ENCODE measurements around the gene PFDN4. TPM values are rescaled to one million over a fixed set of nuclear protein-coding genes. Genes with fewer than 3 reads are reported as not detected.

The PFDN4 gene
- total RNA-seq, 1 donor from 2014 or later = 15.3 TPM

DNA sequence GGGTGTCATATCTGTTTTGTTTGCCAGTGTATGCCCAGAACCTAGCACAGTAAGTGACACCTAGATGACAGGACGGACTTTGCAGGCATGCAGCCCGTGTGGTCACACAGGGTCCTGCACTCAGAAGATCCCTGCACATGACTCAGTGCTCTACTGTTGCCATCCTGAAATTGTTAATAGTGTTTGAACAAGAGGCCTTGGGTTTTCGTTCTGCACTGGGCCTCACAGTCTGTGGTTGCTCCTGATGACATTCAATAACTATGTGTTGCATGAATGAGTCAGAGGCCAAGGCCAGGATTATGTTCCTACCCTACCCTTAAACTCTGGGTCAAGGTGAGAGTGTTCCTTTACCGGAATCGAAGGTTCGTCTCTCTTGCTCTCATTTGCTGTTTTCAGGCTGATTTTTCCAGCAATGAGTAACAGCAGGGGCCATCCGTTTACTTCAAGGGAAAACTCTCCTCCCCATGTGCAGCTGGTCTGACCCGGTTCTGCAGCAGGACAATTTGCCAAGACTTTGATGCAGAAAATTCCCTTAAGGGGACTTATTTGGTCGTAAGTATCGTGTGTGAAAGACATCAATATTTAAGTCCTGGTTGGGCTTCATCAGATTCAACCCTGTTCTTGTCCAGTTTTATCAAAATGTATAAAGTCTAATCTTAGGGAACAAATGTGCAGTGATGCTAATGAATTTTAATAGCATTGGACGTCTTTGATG, 13.0 kb upstream of the PFDN4 start:
- intact Hi-C loops (cut with DNase I) = loop anchor here (5.0 kb wide), 1 partner anchor 98 kb away; no protein-coding TSS in a partner anchor
- no peaks in the 10 kb centered on the region for H3K4me1 ChIP-seq
- no peak for DNase-seq
- no peak overlapping the region for H3K4me3 ChIP-seq
- no peak overlapping the region for H3K27ac ChIP-seq
- H3K27me3 ChIP-seq (ENCODE audit: low read depth) = no peaks in the 10 kb centered on the region
- no peak for ATAC-seq
- TF ChIP-seq, protein P1, sequence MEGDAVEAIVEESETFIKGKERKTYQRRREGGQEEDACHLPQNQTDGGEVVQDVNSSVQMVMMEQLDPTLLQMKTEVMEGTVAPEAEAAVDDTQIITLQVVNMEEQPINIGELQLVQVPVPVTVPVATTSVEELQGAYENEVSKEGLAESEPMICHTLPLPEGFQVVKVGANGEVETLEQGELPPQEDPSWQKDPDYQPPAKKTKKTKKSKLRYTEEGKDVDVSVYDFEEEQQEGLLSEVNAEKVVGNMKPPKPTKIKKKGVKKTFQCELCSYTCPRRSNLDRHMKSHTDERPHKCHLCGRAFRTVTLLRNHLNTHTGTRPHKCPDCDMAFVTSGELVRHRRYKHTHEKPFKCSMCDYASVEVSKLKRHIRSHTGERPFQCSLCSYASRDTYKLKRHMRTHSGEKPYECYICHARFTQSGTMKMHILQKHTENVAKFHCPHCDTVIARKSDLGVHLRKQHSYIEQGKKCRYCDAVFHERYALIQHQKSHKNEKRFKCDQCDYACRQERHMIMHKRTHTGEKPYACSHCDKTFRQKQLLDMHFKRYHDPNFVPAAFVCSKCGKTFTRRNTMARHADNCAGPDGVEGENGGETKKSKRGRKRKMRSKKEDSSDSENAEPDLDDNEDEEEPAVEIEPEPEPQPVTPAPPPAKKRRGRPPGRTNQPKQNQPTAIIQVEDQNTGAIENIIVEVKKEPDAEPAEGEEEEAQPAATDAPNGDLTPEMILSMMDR (IDR thresholded peaks at IDR 0.05) = no peak
- no peaks in the 10 kb centered on the region for H3K36me3 ChIP-seq
- no peaks in the 10 kb centered on the region for H3K9me3 ChIP-seq

DNA sequence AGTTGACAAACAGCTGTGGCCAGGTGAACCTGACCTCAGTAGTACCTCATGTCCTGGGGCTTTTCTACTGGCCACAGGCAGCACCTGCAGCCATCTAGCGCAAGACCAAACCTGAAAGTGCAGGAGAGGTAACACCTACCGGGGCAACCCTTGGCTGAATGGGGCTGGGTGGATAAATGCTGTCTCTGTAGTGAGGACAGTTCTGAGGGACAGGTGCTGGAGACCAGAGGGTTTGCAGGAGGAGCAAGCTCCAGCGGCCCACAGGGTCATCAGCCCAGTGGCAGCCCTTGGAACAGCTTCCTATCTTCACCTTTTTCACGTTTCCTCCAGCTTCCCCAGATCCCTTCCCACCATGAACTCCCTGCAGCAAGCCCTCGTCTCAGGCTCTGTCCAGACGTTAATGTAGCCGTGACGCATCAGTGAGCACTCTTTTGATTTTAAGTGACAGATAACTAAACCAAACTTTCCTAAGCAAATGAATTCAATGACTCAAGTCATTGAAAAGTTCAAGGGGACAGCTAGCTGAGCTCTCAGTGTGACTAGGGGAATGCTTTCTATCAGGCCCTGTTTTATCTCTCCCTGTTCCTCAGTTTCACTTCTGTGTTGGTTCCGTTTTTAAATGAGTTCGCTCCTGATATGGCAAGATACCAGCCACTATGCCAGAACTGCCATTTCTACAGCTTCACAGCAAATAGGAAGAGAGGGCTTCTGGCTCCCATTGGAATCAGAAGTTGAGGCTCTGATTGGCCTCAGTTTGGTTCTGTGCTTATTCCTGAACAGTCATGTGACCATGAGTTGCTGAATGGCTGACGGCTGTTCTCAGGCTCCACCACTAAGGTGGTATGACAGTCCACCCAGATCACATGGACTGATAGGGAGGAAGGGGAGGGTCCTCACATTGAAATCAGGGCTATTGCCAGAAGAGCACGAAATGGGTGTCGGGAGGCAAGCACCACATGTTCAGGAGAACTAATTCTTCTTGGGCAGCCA, 12.1 kb upstream of the PFDN4 start:
- TF ChIP-seq, protein P1 (IDR thresholded peaks at IDR 0.05) = no peak
- no peaks in the 10 kb centered on the region for H3K27me3 ChIP-seq (ENCODE audit: low read depth)
- no peak for DNase-seq
- H3K9me3 ChIP-seq = no peaks in the 10 kb centered on the region
- H3K4me1 ChIP-seq = no peaks in the 10 kb centered on the region
- H3K27ac ChIP-seq = no peak overlapping the region
- H3K36me3 ChIP-seq = no peaks in the 10 kb centered on the region
- ATAC-seq = no peak
- H3K4me3 ChIP-seq = no peak overlapping the region
- intact Hi-C loops (cut with DNase I) = loop anchor here (5.0 kb wide), 1 partner anchor 98 kb away; no protein-coding TSS in a partner anchor

DNA sequence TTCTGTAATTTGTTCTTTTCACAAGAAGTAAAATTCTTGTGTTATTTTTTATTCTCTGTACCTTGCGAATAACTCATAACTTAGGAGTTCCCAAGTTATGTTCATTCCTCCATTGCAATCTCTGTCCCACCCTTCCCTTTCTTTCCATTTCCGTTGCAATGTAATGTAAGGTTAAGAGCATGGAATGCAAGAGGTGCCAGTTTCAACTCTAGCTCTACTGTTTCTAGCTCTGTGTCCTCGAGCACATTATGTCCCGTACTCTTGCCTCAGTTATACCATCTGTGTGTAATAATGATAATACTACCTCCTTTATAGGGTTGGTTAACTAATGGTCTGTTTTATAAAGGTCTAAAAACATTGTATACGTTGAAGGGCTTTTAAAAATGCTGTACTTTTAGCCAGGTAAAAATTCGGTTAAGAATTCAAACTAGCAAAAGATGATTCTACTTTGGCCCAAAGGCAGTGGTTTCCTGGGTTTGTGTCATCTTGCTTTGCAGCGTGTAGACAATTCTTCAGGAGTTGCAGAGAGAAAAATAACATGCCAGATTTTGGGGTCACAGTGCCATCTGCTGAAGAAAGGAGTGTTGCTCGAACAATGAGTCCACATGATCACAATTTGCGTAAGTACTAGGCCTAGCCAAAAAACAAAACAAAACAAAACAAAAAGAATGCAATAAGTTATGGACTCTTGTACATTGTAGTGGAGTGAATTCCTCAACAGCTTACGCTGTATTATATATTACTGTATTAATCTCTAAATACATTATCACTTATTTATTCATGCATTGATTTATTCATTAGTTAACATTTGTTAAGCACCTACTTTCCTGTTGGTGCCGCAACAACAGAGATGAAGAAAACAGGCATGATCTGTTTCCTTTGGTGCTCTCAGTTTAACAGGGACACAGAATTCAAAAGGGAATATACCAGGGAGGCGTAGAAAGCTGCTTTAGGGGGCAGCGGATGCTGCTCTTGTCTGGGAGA, 10.0 kb upstream of the PFDN4 start:
- no peaks in the 10 kb centered on the region for H3K9me3 ChIP-seq
- TF ChIP-seq, protein P1 (IDR thresholded peaks at IDR 0.05) = no peak
- ATAC-seq = no peak
- no peaks in the 10 kb centered on the region for H3K36me3 ChIP-seq
- no peak for DNase-seq
- H3K27ac ChIP-seq = no peak overlapping the region
- intact Hi-C loops (cut with DNase I) = loop anchor here (5.0 kb wide), 1 partner anchor 101 kb away; no protein-coding TSS in a partner anchor
- no peak overlapping the region for H3K4me3 ChIP-seq
- H3K27me3 ChIP-seq (ENCODE audit: low read depth) = no peaks in the 10 kb centered on the region
- no peaks in the 10 kb centered on the region for H3K4me1 ChIP-seq

DNA sequence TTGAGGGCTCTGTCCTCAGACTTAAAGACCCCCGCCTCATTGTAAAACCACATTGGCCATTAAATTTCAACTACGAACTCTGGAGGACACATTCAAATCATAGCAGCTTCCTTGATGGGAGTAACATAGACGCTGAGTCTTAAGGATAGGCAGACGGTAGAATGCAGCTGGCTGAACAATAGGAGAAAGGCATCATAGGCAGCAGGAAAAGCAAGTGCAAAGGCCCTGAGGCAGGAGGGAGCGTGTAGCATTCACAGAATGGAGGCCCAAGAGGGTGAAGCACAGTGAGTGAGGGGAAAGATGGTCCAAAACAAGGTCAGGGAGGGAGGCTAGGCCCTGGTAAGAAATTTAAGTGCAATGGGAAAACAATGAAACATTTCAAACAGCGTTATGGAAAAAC, 8.6 kb upstream of the PFDN4 start:
- TF ChIP-seq, protein P1 (IDR thresholded peaks at IDR 0.05) = no peak
- Histone ChIP-seq H3K4me3 (no peak overlapping the region), H3K36me3 (no peaks in the 10 kb centered on the region), H3K27ac (no peak overlapping the region), H3K9me3 (no peaks in the 10 kb centered on the region), H3K27me3 (ENCODE audit: low read depth) (no peaks in the 10 kb centered on the region), H3K4me1 (no peaks in the 10 kb centered on the region)
- peak in 1 of 2 donors; percentile 11 for ATAC-seq
- no peak for DNase-seq
- intact Hi-C loops (cut with DNase I) = loop anchor here (5.0 kb wide), 1 partner anchor 102 kb away; no protein-coding TSS in a partner anchor

All from lower lobe of right lung (tissue), 2 donors.